Keratinocyte (primary cell): ENCODE measurements around the gene PGK2. TPM values are rescaled to one million over a fixed set of nuclear protein-coding genes. Genes with fewer than 3 reads are reported as not detected.

Experiments used
- DNase-seq: peaks from one replicate; pipeline ENCODE4 v3.0.0-alpha.2; 2011; ENCODE audit warnings: low read depth, missing footprints, low spot score
- FAIRE-seq: peaks from 2 replicates; lab custom pipeline; 2011; peaks lifted over from hg19 to GRCh38; lab: Jason Lieb, UNC
- H2AFZ ChIP-seq: 2 replicates; pipeline ENCODE4 v1.6.0; 2012; ENCODE audit warnings: low read length, control low read depth, inconsistent platforms; ENCODE audit not compliant: control insufficient read depth
- H3K27ac ChIP-seq: 2 replicates; pipeline ENCODE4 v1.5.1; 2011; ENCODE audit warnings: low read length; ENCODE audit not compliant: control insufficient read depth, insufficient read depth
- H3K27me3 ChIP-seq: 3 replicates; pipeline ENCODE4 v1.6.0; 2011; ENCODE audit warnings: low read length; ENCODE audit not compliant: control insufficient read depth, insufficient read depth; ENCODE audit errors: extremely low read depth
- H3K36me3 ChIP-seq, 2 experiments: 2 replicates in 1 of 2; 3 replicates in 1 of 2; pipeline ENCODE4 v1.5.1; 2011; ENCODE audit warnings: low read length in 2 of 2, mild to moderate bottlenecking in 1 of 2; ENCODE audit not compliant: control insufficient read depth in 2 of 2, insufficient read depth in 2 of 2; ENCODE audit errors: extremely low read depth in 1 of 2
- H3K4me1 ChIP-seq: 3 replicates; pipeline ENCODE4 v1.5.1; 2011; ENCODE audit warnings: low read length; ENCODE audit not compliant: control insufficient read depth, insufficient read depth; ENCODE audit errors: extremely low read depth
- H3K4me2 ChIP-seq: 3 replicates; pipeline ENCODE4 v1.6.0; 2011; ENCODE audit warnings: low read depth, low read length; ENCODE audit not compliant: control insufficient read depth, insufficient read depth; ENCODE audit errors: extremely low read depth
- H3K4me3 ChIP-seq, 3 experiments: fragments of 200-600 bp in 1 of 3; sonication (generic) in 1 of 3; 2 replicates in 2 of 3; 3 replicates in 1 of 3; pipeline ENCODE4 v1.5.1; 2011 to 2016; ENCODE audit warnings: low read length in 3 of 3, mild to moderate bottlenecking in 3 of 3, control low read depth in 2 of 3, inconsistent platforms in 1 of 3, low read depth in 1 of 3, mixed read lengths in 1 of 3, mixed run types in 1 of 3, moderate library complexity in 1 of 3; ENCODE audit not compliant: control insufficient read depth in 2 of 3, insufficient read depth in 2 of 3; ENCODE audit errors: extremely low read depth in 1 of 3
- H3K79me2 ChIP-seq: 2 replicates; pipeline ENCODE4 v1.6.0; 2012; ENCODE audit warnings: low read length; ENCODE audit not compliant: control insufficient read depth, insufficient read depth
- H3K9ac ChIP-seq: 3 replicates; pipeline ENCODE4 v1.6.0; 2011; ENCODE audit warnings: low read length; ENCODE audit not compliant: control insufficient read depth, insufficient read depth; ENCODE audit errors: extremely low read depth
- H3K9me1 ChIP-seq: 3 replicates; pipeline ENCODE4 v1.6.0; 2011; ENCODE audit warnings: low read length; ENCODE audit not compliant: control insufficient read depth, insufficient read depth; ENCODE audit errors: extremely low read depth
- H3K9me3 ChIP-seq: 2 replicates; pipeline ENCODE4 v1.5.1; 2012; ENCODE audit warnings: low read depth, low read length; ENCODE audit not compliant: control insufficient read depth
- H4K20me1 ChIP-seq: 3 replicates; pipeline ENCODE4 v1.6.0; 2011; ENCODE audit warnings: low read length; ENCODE audit not compliant: control insufficient read depth, insufficient read depth; ENCODE audit errors: extremely low read depth
- CTCF ChIP-seq, 3 experiments: IDR thresholded peaks in 1 of 3; conservative IDR thresholded peaks in 1 of 3; optimal IDR thresholded peaks in 1 of 3; 2 replicates in 2 of 3; 3 replicates in 1 of 3; pipeline versions ENCODE3 to v1.5.1; 2011; ENCODE audit warnings: low read length in 3 of 3, mild to moderate bottlenecking in 3 of 3, moderate library complexity in 2 of 3, control low read depth in 1 of 3, inconsistent platforms in 1 of 3; ENCODE audit not compliant: insufficient read depth in 2 of 3; ENCODE audit errors: extremely low read depth in 1 of 3
- EZH2 ChIP-seq: IDR thresholded peaks from one replicate; pipeline ENCODE4 v1.6.1; 2012; ENCODE audit warnings: inconsistent platforms, mild to moderate bottlenecking, low read length, moderate library complexity
- dilution Hi-C: fragments of 300-500 bp; cut with MboI; formaldehyde crosslinking; loops from one replicate; pipeline ENCODE4 v1.7.0; 2020; ENCODE audit warnings: low sequenced_read_pairs; ENCODE audit not compliant: extremely low pct_ligation_motif_present
- polyA plus RNA-seq, 5 experiments: library from polyadenylated mRNA; depleted of rRNA in 3 of 5; stranded (reverse) in 3 of 5; stranded (forward) in 1 of 5; unstranded in 1 of 5; fragments of >200 nt; gene quantifications; 1 replicate in 1 of 5; 2 replicates in 3 of 5; 3 replicates in 1 of 5; pipeline versions ENCODE4 v1.2.1 to v1.2.3, GENCODE V29; 2011 to 2012; ENCODE audit warnings: missing spikeins in 2 of 5, low read depth in 1 of 5, low replicate concordance in 1 of 5

Gene PGK2
- polyA plus RNA-seq, 1 donor (not counting 4 experiments of a cell fraction or from before 2014, with no cell fraction given), result not detected

- H3K27me3 ChIP-seq, result no peaks in the 10 kb centered on the region
- no peak for FAIRE-seq
- no peak overlapping the region for H3K9ac ChIP-seq
- no peaks in the 10 kb centered on the region for H3K79me2 ChIP-seq
- H4K20me1 ChIP-seq, result no peaks in the 10 kb centered on the region
- H3K4me3 ChIP-seq, result no peak overlapping the region
- dilution Hi-C loops, result no loop called here
- no peak for TF ChIP-seq EZH2
- TF ChIP-seq CTCF (optimal IDR thresholded peaks at IDR 0.05 in 1 of 3, IDR thresholded peaks at IDR 0.05 in 1 of 3, conservative IDR thresholded peaks at IDR 0.05 in 1 of 3; ENCODE audit: extremely low read depth in 1 of 3, insufficient read depth in 2 of 3, low read length in 3 of 3), result no peak
- no peak for DNase-seq
- H2AFZ ChIP-seq, result no peak overlapping the region
- H3K9me3 ChIP-seq, result no peaks in the 10 kb centered on the region
- H3K27ac ChIP-seq, result no peak overlapping the region
- no peaks in the 10 kb centered on the region for H3K4me1 ChIP-seq
- no peaks in the 10 kb centered on the region for H3K36me3 ChIP-seq
- H3K9me1 ChIP-seq, result no peaks in the 10 kb centered on the region
- H3K4me2 ChIP-seq, result no peak overlapping the region
Observed at GRCh38 chr6:49815166-49815565, 28.1 kb upstream of the PGK2 start.

DNA sequence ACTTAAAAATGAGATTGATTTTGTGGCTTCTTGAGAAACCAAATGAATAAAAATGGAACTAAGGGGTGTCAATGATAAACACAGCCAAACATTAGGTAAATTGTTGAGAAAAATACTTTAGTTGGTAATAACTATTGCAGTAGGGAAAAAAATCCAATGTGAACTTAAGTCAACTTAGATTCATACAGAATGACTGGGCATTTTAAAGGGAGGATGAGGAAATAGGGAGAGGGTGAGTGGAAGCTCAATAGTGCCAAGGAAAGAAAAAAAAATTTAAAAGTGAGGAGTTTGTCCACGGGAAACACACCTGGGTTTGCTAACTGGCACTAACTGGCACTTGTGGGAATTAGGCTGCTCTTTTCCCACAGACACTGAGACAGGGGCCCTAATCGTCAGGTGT is 26.2 kb upstream of the PGK2 start:
- Histone ChIP-seq H3K27ac (no peak overlapping the region), H3K27me3 (no peaks in the 10 kb centered on the region), H2AFZ (no peak overlapping the region), H3K9me1 (no peaks in the 10 kb centered on the region), H3K9me3 (no peaks in the 10 kb centered on the region), H3K4me1 (no peaks in the 10 kb centered on the region), H3K9ac (no peak overlapping the region), H4K20me1 (no peaks in the 10 kb centered on the region), H3K4me3 (no peak overlapping the region), H3K4me2 (no peak overlapping the region), H3K79me2 (no peaks in the 10 kb centered on the region), H3K36me3 (no peaks in the 10 kb centered on the region)
- no peak for FAIRE-seq
- TF ChIP-seq EZH2 (no peak), CTCF (optimal IDR thresholded peaks at IDR 0.05 in 1 of 3, IDR thresholded peaks at IDR 0.05 in 1 of 3, conservative IDR thresholded peaks at IDR 0.05 in 1 of 3; ENCODE audit: extremely low read depth in 1 of 3, insufficient read depth in 2 of 3, low read length in 3 of 3) (no peak)
- dilution Hi-C loops, result no loop called here
- no peak for DNase-seq
